Measurements from ENCODE around the gene TAS2R60. TPM values are rescaled to one million over a fixed set of nuclear protein-coding genes. Genes with fewer than 3 reads are reported as not detected.

Gene TAS2R60
- total and polyA plus RNA-seq, 2 of the 4 experiments (the other 2 are of a cell fraction), result not detected

DNA sequence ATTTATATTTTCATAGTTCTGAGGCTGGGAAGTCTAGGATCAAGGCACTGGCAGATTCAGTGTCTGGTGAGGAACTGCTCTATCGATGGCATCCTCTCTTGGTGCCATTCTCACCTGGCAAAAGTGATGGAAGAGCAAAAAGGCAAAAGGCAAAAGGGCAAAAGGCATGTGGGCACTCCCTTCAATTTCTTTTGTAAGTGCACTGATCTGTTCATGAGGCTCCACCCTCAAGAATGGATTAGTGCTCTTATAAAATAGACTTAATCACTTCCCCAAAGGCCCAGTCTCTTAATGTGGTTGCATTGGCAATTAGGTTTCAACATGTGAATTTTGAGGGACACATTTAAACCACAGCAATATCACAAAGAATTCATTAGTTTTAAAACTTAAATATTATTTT lies 16.1 kb downstream of the TAS2R60 start:
- ChIA-PET POLR2A (ENCODE audit: unreplicated experiment) (no interaction called here), CTCF (no interaction called here)
- Histone ChIP-seq H2BK20ac (ENCODE audit: low read depth, low read length) (peak overlapping the region; percentile 77; the same call in 1 of the 2 replicates), H3K14ac (replicated peaks; ENCODE audit: low read depth, low read length) (no peak overlapping the region; the same call in 1 of the 2 replicates), H2AK5ac (ENCODE audit: low read depth, low read length) (peak overlapping the region; percentile 10), H2BK120ac (ENCODE audit: low read depth, low read length) (no peak overlapping the region), H2BK5ac (ENCODE audit: low read depth, low read length, poor library complexity, severe bottlenecking) (no peak overlapping the region), H3K4me3 (ENCODE audit: insufficient read depth, low read depth, low read length) (no peak overlapping the region), H2AK9ac (replicated peaks; ENCODE audit: low read depth, low read length, poor library complexity) (no peak overlapping the region), H3K4me1 (ENCODE audit: control insufficient read depth, insufficient read depth, low read length) (peaks cover 14% of the 10 kb centered on the region), H4K5ac (ENCODE audit: low read depth, low read length) (peak overlapping the region; percentile 67; the same call in 1 of the 2 replicates), H3K4ac (ENCODE audit: low read depth, low read length) (peak overlapping the region; percentile 26; the same call in 1 of the 2 replicates), H3K79me1 (ENCODE audit: low read depth in 1 of 2, low read length in 2 of 2) (no peaks in the 10 kb centered on the region), H3K9me1 (ENCODE audit: insufficient read depth, low read length) (peaks cover 8% of the 10 kb centered on the region), H3K9me3 (ENCODE audit: control insufficient read depth, insufficient read depth, low read length) (no peaks in the 10 kb centered on the region; the same call in 1 of the 2 replicates), H3K56ac (ENCODE audit: extremely low read depth, insufficient read depth, low read length) (no peak overlapping the region), H4K8ac (ENCODE audit: low read depth in 2 of 2, low read length in 2 of 2) (no peak overlapping the region), H4K20me1 (ENCODE audit: insufficient read depth, low read length) (no peaks in the 10 kb centered on the region; the same call in 1 of the 2 replicates), H3K27me3 (ENCODE audit: control insufficient read depth, insufficient read depth, low read length) (no peaks in the 10 kb centered on the region), H3K36me3 (ENCODE audit: control insufficient read depth, insufficient read depth, low read length) (no peaks in the 10 kb centered on the region), H3K4me2 (ENCODE audit: low read depth, low read length) (no peak overlapping the region), H2AFZ (replicated peaks; ENCODE audit: low read length, poor library complexity) (no peak overlapping the region), H2BK15ac (ENCODE audit: low read depth, low read length) (no peak overlapping the region; the same call in 2 of the 3 replicates), H3K9ac (ENCODE audit: low read depth, low read length) (no peak overlapping the region), H3K18ac (ENCODE audit: low read depth, low read length) (peak overlapping the region; percentile 47; the same call in 1 of the 2 replicates), H3K23ac (ENCODE audit: low read depth, low read length) (no peak overlapping the region), H3K27ac (ENCODE audit: insufficient read depth, low read length) (no peak overlapping the region), H4K91ac (ENCODE audit: insufficient read depth, low read depth, low read length) (no peak overlapping the region; the same call in 1 of the 2 replicates)
- TF ChIP-seq MAFK (IDR thresholded peaks at IDR 0.05; ENCODE audit: low read depth, low read length) (no peak), MXI1 (IDR thresholded peaks at IDR 0.05; ENCODE audit: borderline replicate concordance, low read depth, low read length) (no peak), RCOR1 (IDR thresholded peaks at IDR 0.05; ENCODE audit: insufficient replicate concordance, low read length) (no peak), BHLHE40 (IDR thresholded peaks at IDR 0.05; ENCODE audit: low read depth, low read length) (no peak), POLR2A (IDR thresholded peaks at IDR 0.05; ENCODE audit: low read depth, low read length) (no peak), CEBPB (IDR thresholded peaks at IDR 0.05; ENCODE audit: low read depth, low read length) (no peak), RAD21 (IDR thresholded peaks at IDR 0.05; ENCODE audit: low read length) (no peak), SMC3 (IDR thresholded peaks at IDR 0.05; ENCODE audit: low read depth, low read length) (no peak), CHD1 (IDR thresholded peaks at IDR 0.05; ENCODE audit: low read depth, low read length) (no peak)
- TF ChIP-seq, protein P1, sequence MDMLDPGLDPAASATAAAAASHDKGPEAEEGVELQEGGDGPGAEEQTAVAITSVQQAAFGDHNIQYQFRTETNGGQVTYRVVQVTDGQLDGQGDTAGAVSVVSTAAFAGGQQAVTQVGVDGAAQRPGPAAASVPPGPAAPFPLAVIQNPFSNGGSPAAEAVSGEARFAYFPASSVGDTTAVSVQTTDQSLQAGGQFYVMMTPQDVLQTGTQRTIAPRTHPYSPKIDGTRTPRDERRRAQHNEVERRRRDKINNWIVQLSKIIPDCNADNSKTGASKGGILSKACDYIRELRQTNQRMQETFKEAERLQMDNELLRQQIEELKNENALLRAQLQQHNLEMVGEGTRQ (IDR thresholded peaks at IDR 0.05; ENCODE audit: low read depth, low read length), result no peak
- TF ChIP-seq, protein P2, sequence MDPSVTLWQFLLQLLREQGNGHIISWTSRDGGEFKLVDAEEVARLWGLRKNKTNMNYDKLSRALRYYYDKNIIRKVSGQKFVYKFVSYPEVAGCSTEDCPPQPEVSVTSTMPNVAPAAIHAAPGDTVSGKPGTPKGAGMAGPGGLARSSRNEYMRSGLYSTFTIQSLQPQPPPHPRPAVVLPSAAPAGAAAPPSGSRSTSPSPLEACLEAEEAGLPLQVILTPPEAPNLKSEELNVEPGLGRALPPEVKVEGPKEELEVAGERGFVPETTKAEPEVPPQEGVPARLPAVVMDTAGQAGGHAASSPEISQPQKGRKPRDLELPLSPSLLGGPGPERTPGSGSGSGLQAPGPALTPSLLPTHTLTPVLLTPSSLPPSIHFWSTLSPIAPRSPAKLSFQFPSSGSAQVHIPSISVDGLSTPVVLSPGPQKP (IDR thresholded peaks at IDR 0.05; ENCODE audit: borderline replicate concordance, low read depth, low read length), result no peak
- in situ Hi-C loops (cut with MboI; ENCODE audit: low sequenced_read_pairs), result no loop called here
- dilution Hi-C loops (cut with HindIII; ENCODE audit: low sequenced_read_pairs, unreplicated experiment), result no loop called here
- ATAC-seq (ENCODE audit: low read depth), result no peak
- intact Hi-C loops (cut with micrococcal nuclease), result no loop called here
- BruUV-seq (replicated peaks), result no TSS peak
- WGBS, 2 experiments (ENCODE audit: extremely low coverage in 2 of 2, insufficient read length in 1 of 2), result no CpG with 5 or more reads among the region's 1 CpG
- DNase-seq, result no peak

Measured in IMR-90 (cell line).